Loucy (cell line): ENCODE measurements around the gene CDR2.

Experiments
- H2AFZ ChIP-seq: fragments of 200-600 bp; sonication (generic); 2 replicates; pipeline ENCODE4 v1.6.0; 2016; ENCODE audit warnings: antibody characterized with exemption, mild to moderate bottlenecking, low read length, moderate library complexity
- H3F3A ChIP-seq: fragments of 200-600 bp; 2 replicates; pipeline ENCODE4 v1.6.0; 2016; ENCODE audit warnings: antibody characterized with exemption, low read depth, mild to moderate bottlenecking
- H3K27me3 ChIP-seq: fragments of 200-600 bp; sonication (generic); 2 replicates; pipeline ENCODE4 v1.6.1; 2014; ENCODE audit warnings: low read length, mild to moderate bottlenecking; ENCODE audit not compliant: insufficient read depth, poor library complexity, severe bottlenecking
- H3K36me3 ChIP-seq: fragments of 200-600 bp; sonication (generic); 2 replicates; pipeline ENCODE4 v1.6.1; 2016; ENCODE audit warnings: low read length; ENCODE audit not compliant: insufficient read depth
- H3K4me1 ChIP-seq: fragments of 200-600 bp; sonication (generic); 2 replicates; pipeline ENCODE4 v1.5.1; 2014; ENCODE audit warnings: low read length, mild to moderate bottlenecking; ENCODE audit not compliant: insufficient read depth, poor library complexity, severe bottlenecking
- H3K4me2 ChIP-seq: fragments of 200-600 bp; sonication (generic); 2 replicates; pipeline ENCODE4 v1.6.0; 2014; ENCODE audit warnings: antibody characterized with exemption, low read length, low read depth, mild to moderate bottlenecking; ENCODE audit not compliant: poor library complexity, severe bottlenecking
- H3K4me3 ChIP-seq: fragments of 200-600 bp; sonication (generic); 2 replicates; pipeline ENCODE4 v1.5.1; 2014; ENCODE audit warnings: low read length, mild to moderate bottlenecking, mixed read lengths; ENCODE audit not compliant: poor library complexity, severe bottlenecking
- H3K79me2 ChIP-seq: fragments of 200-600 bp; sonication (generic); 2 replicates; pipeline ENCODE4 v1.6.1; 2014; ENCODE audit warnings: low read length; ENCODE audit not compliant: insufficient read depth
- H3K9ac ChIP-seq: fragments of 200-600 bp; sonication (generic); 2 replicates; pipeline ENCODE4 v1.6.0; 2014; ENCODE audit warnings: mild to moderate bottlenecking, low read depth, low read length, moderate library complexity; ENCODE audit not compliant: poor library complexity, severe bottlenecking
- H3K9me2 ChIP-seq: fragments of 200-600 bp; sonication (generic); replicated peaks from 2 replicates; pipeline ENCODE4 v1.6.1; 2016; ENCODE audit warnings: low read depth, low read length, mixed read lengths
- H3K9me3 ChIP-seq: fragments of 200-600 bp; sonication (generic); 2 replicates; pipeline ENCODE4 v1.6.1; 2014; ENCODE audit warnings: mild to moderate bottlenecking, antibody characterized with exemption, low read length, low read depth; ENCODE audit not compliant: insufficient read depth
- H4K20me1 ChIP-seq: fragments of 200-600 bp; sonication (generic); 2 replicates; pipeline ENCODE4 v1.6.0; 2014; ENCODE audit warnings: antibody characterized with exemption, low read length, mild to moderate bottlenecking; ENCODE audit not compliant: insufficient read depth, poor library complexity, severe bottlenecking
- CTCF ChIP-seq: fragments of 200-600 bp; sonication (generic); conservative IDR thresholded peaks from 2 replicates; pipeline ENCODE4 v1.5.1; 2014; ENCODE audit warnings: mild to moderate bottlenecking, antibody characterized with exemption, low read length
- EZH2phosphoT487 ChIP-seq: fragments of 200-600 bp; IDR thresholded peaks from 2 replicates; pipeline ENCODE4 v1.6.1; 2018; ENCODE audit warnings: antibody characterized with exemption, mild to moderate bottlenecking, moderate library complexity, borderline replicate concordance

CDR2 gene

GRCh38 chr16:22379656-22380055 lies 5.2 kb upstream of the CDR2 start:
- no peak overlapping the region for H2AFZ ChIP-seq
- H4K20me1 ChIP-seq = no peaks in the 10 kb centered on the region

DNA sequence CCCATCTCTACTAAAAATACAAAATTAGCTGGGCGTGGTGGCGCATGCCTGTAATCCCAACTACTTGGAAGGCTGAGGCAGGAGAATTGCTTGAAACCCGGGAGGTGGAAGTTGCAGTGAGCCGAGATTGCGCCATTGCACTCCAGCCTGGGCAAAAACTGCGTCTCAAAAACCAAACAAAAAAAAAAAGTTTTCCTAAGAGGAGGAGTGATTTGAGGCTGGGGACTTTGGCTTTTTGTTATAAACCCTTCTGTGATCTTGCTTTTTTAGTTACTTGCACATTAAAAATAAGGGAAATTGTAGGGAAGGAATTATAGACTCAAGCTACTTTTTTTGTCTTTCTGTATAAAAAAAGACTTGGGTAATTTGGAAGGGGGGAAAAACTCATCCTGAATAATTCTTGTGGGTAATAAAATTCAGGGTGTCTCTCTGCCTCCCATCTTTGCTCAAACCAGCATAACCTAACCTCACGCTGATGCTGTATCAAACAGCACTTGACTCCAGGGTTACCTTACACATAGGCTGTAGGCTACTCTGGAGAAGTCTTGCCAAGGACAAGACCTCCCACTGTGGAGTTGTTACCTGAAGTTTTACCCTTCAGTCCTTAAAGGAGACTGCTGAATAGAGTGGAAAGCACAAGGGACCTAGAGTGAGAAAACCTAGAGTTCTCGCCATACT lies 1.7 kb upstream of the CDR2 start:
- Histone ChIP-seq H4K20me1 (peaks cover 8% of the 10 kb centered on the region), H3K9ac (no peak overlapping the region), H3K79me2 (peaks cover 31% of the 10 kb centered on the region), H3K4me1 (peaks cover 27% of the 10 kb centered on the region), H3K4me2 (no peak overlapping the region), H3K9me2 (no peaks in the 10 kb centered on the region), H3K36me3 (no peaks in the 10 kb centered on the region), H3F3A (no peaks in the 10 kb centered on the region), H3K9me3 (no peaks in the 10 kb centered on the region), H2AFZ (no peak overlapping the region), H3K27me3 (no peaks in the 10 kb centered on the region), H3K4me3 (no peak overlapping the region)
- TF ChIP-seq CTCF (no peak), EZH2phosphoT487 (no peak)

More at GRCh38 chr16:22379656-22380055, 5.2 kb upstream of the CDR2 start:
- H3K9me2 ChIP-seq = no peaks in the 10 kb centered on the region
- no peaks in the 10 kb centered on the region for H3K27me3 ChIP-seq
- no peaks in the 10 kb centered on the region for H3K36me3 ChIP-seq
- H3F3A ChIP-seq = no peaks in the 10 kb centered on the region
- H3K4me2 ChIP-seq = no peak overlapping the region
- H3K79me2 ChIP-seq = no peaks in the 10 kb centered on the region
- peaks cover 9% of the 10 kb centered on the region for H3K4me1 ChIP-seq
- H3K4me3 ChIP-seq = no peak overlapping the region
- no peaks in the 10 kb centered on the region for H3K9me3 ChIP-seq
- no peak overlapping the region for H3K9ac ChIP-seq
- TF ChIP-seq EZH2phosphoT487 = no peak
- TF ChIP-seq CTCF = no peak

GRCh38 chr16:22375117-22375962 lies 921 bp upstream of the CDR2 start:
- no peak for TF ChIP-seq EZH2phosphoT487
- no peak for TF ChIP-seq CTCF
- peak overlapping the region; percentile 97 for H2AFZ ChIP-seq
- H3K79me2 ChIP-seq = peaks cover 38% of the 10 kb centered on the region
- peaks cover 12% of the 10 kb centered on the region for H4K20me1 ChIP-seq
- no peaks in the 10 kb centered on the region for H3K9me3 ChIP-seq
- peaks cover 33% of the 10 kb centered on the region for H3K4me1 ChIP-seq
- no peaks in the 10 kb centered on the region for H3K9me2 ChIP-seq
- peak overlapping the region; percentile 69 for H3K9ac ChIP-seq
- H3K4me2 ChIP-seq = peak overlapping the region; percentile 84
- H3K27me3 ChIP-seq = no peaks in the 10 kb centered on the region
- H3F3A ChIP-seq = no peaks in the 10 kb centered on the region
- no peaks in the 10 kb centered on the region for H3K36me3 ChIP-seq
- peak overlapping the region; percentile 92 for H3K4me3 ChIP-seq
